Iris pigment epithelial cell (primary cell): ENCODE data around the gene ZNF384.
"Not testable (repeated sequence)": the region's sequence is repeated elsewhere in the genome, so short reads cannot be mapped to it uniquely, and the experiment has no call there.

ENCODE experiments used
- DNase-seq: peaks from one replicate; pipeline ENCODE4 v3.0.0-alpha.2; 2011; ENCODE audit warnings: low read depth

Gene ZNF384

DNA sequence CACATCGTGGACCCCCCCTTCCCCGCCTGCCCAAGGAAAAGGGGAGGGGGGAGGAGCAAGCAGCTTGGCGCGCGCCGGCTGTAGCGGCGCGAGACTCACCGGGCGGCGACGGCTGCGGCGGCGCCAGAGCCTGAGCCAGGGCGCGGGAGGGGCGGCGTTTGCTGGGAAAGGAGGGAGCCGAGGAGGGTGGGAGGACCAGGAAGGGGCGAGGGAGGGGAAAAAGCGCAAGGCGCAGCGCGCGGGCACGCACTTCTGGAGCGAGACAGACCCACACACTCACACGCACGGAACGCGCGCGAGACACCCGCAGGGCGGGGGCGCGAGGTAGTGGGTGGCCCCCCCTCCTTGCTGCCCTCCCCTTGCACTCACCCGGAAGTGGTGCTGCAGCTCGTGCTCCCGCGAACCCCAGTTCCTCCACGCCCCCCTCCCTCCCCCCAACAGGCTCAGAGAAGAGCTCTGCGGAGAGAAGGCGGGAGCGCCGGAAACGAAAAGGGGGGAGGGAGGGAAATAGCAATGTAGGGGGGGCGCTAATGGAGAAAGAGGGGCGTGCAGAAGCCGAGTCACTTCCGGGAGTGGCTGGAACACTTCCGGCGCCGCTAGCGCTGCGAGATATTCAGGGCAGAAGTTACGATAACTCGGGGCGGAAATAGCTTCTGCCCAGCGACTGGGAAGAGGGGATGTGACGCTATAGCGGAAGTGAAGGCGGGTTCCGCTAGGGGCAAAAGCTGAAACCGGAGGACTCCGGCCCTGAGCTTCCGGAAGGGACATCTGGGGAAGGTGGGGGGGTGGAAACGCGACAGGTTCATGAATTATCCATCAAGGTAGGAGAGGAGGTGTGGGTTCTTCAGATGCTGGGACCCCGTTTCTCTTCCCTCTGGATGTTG, at the start of gene ZNF384:
ZNF384 (minus strand) TSS at position 377 of the 884 bp plus-strand sequence. CDS start 9,855 bp downstream, outside the sequence.
- DNase-seq = peak; percentile 99

DNA sequence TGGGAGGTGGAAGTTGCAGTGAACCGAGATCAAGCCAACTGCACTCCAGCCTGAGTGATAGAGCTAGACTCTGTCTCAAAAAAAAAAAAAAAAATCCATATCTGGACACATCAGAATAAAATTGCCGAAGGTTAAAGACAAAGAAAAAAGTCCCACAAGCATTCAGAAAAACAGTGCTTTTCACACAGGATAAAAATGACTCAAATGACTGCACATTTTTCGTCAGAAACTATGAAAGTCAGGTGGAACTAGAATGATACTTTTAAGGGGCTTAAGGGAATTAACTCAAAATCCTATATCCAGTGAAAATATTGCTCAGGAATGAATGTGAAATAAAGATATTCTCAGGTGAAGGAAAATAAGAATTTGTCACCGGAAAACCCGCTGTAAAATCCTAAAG, 47.6 kb upstream of the ZNF384 start:
- DNase-seq = no peak

DNA sequence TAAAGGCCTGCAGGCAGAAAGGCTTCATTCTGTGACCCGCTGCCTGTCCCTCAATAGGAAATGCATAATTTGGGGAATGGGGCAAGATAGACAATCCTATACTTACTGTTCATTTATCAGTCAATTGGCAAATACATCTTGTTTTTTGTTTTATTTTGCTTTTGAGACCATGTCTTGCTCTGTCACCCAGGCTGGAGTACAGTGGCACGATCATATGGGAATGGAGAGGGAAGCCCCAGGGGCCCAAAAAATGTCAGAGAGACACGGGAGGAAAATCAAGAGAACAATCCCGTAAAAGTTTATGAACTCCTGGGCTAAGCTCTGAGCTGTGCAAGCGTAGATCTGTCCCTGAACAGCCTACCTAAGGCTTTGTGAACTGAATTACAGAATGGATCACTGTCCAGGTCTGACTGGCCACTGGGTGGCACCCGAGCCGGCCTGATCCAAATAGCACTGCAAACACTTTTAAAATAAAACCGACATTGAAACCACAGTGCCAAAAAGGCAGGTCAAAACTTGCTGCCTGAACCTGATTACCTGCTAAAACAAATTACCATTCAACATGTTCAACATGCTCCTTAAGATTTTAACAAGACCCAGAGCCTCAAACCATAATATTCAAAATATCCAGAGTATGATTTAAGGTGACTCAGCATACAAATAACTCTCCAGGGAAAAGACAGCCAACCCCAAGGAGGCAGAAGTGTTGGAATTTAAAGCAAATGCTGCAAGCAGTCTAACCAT, 46.4 kb upstream of the ZNF384 start:
- peak; percentile 54 for DNase-seq

GRCh38 chr12:6734506-6735387, 45.6 kb upstream of the ZNF384 start:
- DNase-seq = no peak

- no peak for DNase-seq
Measured at GRCh38 chr12:6730169-6730568, 41.0 kb upstream of the ZNF384 start.

DNA sequence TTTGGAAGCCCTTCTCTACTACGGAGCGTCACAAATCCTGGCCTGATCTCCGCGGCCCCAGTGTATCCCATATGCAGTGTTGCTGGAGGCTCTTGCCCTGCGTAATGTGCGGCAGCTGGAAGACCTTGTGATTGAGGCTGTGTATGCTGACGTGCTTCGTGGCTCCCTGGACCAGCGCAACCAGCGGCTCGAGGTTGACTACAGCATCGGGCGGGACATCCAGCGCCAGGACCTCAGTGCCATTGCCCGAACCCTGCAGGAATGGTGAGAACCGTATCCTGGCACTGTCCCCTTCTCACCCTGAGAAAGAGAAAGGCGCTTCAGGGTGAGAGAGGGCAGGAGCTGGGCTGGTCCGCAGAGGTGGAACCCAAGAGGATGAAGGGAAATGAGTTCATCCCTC, 40.0 kb upstream of the ZNF384 start:
- no peak for DNase-seq

DNA sequence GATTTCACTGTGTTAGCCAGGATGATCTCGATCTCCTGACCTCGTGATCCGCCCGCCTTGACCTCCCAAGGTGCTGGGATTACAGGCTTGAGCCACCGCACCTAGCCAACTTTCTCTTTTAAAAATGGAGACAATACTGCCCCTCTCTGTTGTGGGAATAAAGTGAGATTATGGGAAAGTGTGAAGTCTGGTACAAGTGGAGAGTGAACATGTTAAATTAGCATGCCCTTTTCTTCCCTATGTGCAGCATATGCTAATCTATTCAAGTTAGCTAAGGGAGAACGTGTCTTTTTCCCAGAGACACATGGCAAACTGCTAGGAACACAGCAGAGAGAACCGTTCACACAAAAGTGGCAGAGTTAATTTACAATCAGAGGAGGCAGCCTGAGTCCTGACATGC, 36.2 kb upstream of the ZNF384 start:
- DNase-seq = no peak

DNA sequence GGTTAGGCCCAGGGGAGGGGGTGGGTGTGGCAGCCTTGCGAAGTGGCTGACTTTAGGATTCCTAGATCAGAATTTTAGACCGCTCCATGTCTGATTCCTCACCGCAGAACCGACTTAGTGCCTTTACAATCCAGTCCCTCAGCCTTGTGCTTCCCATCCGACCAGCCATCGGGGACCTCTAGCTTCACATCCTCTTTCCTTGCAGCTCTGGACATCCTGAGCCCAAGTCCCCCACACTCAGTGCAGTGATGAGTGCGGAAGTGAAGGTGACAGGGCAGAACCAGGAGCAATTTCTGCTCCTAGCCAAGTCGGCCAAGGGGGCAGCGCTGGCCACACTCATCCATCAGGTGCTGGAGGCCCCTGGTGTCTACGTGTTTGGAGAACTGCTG, 35.2 kb upstream of the ZNF384 start:
- DNase-seq = no peak

GRCh38 chr12:6723607-6724408, 34.6 kb upstream of the ZNF384 start, which contains the start of gene COPS7A:
COPS7A (plus strand) TSS chr12:6724046; CDS start chr12:6724657, 611 bp downstream.
- peak; percentile 99 for DNase-seq

DNA sequence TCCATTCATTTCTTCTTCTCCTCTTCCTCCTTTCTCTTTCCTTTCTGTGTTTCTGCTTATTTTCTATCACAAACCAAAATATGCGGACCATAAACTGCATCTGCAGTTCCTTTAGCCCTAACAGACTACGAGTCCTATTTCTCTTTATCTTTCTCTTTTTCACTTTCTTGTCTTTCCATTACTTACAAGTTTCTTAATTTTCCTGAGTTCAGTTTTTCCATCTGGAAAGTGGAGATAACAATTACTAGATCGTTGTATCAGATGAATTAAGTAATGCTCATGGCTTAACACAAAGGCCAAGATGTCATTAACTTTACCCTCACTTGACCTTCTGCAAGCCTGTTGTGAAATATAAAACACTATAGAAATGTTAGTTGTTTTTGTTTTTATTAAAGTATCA, 33.7 kb upstream of the ZNF384 start:
- DNase-seq = no peak

DNA sequence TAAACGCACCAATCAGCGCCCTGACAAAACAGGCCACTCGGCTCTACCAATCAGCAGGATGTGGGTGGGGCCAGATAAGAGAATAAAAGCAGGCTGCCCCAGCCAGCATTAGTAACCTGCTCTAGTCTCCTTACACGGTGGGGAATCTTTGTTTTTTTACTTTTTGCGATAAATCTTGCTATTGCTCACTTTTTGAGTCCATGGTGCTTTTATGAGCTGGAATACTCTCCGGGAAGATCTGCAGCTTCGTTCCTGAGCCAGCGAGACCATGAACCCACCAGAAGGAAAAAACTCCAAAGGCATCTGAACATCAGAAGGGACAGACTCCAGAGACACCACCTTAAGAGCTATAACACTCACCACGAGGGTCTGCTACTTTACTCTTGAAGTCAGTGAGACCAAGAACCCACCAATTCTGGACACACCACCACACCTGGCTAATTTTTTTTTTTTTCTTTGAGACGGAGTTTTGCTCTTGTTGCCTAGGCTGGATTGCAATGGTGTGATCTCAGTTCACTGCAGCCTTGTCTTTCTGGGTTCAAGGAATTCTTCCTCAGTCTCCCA, 27.8 kb upstream of the ZNF384 start:
- no peak for DNase-seq

DNA sequence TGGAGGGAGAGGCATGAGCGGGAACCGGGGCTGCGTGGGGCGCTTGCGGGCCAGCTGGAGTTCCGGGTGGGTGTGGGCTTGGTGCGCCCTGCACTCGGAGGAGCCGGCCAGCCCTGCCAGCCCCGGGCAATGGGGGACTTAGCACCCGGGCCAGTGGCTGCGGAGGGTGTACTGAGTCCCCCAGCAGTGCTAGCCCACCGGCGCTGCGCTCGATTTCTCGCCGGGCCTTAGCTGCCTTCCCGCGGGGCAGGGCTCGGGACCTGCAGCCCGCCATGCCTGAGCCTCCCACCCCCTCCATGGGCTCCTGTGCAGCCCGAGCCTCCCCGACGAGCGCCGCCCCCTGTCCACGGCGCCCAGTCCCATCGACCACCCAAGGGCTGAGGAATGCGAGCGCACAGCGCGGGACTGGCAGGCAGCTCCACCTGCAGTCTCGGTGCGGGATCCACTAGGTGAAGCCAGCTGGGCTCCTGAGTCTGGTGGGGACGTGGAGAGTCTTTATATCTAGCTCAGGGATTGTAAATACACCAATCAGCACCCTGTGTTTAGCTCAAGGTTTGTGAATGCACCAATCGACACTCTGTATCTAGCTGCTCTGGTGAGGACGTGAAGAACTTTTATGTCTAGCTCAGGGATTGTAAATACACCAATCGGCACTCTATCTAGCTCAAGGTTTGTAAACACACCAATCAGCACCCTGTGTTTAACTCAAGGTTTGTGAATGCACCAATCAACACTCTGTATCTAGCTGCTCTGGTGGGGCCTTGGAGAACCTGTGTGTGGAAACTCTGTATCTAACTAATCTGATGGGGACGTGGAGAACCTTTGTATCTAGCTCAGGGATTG, 27.1 kb upstream of the ZNF384 start:
- DNase-seq = not testable (repeated sequence)

- no peak for DNase-seq
Measured at GRCh38 chr12:6708960-6709394, 19.8 kb upstream of the ZNF384 start.

- not testable (repeated sequence) for DNase-seq
Measured at GRCh38 chr12:6708351-6708750, 19.2 kb upstream of the ZNF384 start.

GRCh38 chr12:6703631-6704030, 14.5 kb upstream of the ZNF384 start:
- no peak for DNase-seq

DNA sequence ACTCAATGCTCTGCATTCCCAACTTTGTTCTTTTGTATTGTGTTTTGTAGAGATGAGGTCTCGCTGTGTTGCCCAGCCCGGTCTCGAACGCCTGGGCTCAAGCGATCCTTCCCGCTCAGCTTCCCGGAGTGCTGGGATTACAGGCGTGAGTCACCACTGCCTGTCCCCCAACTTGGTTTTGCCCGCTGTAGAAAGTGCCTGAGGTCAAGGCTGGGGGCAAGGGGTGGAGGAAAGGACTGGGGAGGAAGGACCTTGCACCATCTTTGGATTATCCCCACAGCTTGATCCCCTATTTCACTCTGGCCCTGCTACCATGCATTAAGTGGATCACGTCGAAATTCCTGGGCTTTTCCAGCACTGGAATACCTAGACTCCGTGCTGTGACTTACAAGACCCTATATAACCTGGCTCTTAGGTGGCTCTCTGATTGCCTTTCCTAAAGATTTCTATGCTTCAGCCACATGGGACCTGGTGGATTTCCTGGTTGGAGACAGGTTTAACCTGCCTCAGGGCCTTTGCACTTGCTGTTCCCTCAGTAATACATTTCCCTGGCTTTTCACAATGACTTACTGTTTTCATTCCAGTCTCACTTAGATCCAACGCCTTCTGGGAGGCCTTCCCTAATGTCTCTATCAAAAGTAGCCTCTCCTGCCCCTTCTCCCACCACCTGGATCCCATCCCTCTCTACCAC, 12.0 kb upstream of the ZNF384 start:
- no peak for DNase-seq

- no peak for DNase-seq
Measured at GRCh38 chr12:6700646-6701051, 11.5 kb upstream of the ZNF384 start, which contains the start of gene PIANP. PIANP (minus strand) TSS chr12:6700815; CDS start chr12:6698061, 2,754 bp downstream.

DNA sequence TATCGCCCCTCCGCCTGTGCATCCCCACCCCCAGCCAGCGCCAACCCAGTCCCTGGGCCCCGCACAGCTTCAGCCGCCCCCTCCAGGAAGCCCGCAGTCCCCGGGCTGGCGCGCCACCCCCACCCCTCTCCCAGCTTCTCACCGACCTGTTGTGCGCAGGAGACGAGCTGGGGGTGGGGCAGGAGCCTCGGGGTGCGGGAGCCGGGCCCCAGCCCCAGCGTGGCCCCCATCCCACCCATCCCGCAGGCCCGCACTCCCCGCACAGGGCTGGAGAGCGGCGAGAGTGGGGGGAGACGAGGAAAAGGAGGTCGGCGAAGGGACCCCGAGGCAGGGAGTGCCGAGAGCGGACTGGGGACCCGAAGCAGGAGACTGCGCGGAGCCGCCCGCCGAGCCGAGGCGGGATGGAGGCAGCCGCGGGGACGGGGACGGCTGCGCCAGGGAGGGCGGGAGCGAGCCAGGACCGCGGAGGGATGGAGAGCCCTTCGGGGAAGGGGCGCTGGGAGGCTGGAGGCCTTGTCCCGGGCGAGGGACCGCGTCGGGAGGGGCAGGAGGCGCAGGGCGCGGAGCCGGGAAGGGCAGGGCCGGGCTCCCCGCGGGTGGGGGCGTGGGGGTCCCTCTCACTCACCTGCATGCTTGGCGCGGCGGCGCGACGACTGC, 10.9 kb upstream of the ZNF384 start:
- DNase-seq = no peak
